GM18499 (cell line): ENCODE data around the gene CLCN6.
A peak's percentile ranks its signal among the peaks of the same experiment; 100 is the strongest.
"Not testable (repeated sequence)": the region's sequence is repeated elsewhere in the genome, so short reads cannot be mapped to it uniquely, and the experiment has no call there.

ENCODE experiments used
- ATAC-seq: cut with Tn5 transposase; IDR thresholded peaks from one replicate; pipeline ENCODE4 v1.9.1; 2021; ENCODE audit warnings: moderate number of reproducible peaks; ENCODE audit not compliant: insufficient read depth, unreplicated experiment

Gene CLCN6

DNA sequence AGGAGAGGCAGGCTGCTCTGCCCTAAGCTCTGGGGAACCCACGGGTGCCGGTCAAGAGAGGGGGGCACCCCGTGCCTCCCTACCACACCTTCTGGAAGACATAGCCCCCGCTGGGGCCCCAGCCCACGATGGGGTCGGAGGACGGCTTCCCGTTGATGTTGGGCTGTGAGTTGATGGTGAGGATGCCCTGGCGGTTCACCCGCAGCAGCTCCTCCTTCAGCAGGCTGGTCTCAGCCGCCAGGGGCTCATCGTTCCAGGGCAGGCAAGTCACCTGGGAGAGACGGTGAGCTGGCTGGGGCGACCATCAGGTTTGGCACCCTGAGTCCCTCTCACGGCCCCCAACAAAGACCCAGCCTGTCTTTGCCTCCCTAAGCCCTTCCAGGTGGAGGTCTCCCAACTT lies 12.2 kb upstream of the CLCN6 start:
- ATAC-seq = no peak

DNA sequence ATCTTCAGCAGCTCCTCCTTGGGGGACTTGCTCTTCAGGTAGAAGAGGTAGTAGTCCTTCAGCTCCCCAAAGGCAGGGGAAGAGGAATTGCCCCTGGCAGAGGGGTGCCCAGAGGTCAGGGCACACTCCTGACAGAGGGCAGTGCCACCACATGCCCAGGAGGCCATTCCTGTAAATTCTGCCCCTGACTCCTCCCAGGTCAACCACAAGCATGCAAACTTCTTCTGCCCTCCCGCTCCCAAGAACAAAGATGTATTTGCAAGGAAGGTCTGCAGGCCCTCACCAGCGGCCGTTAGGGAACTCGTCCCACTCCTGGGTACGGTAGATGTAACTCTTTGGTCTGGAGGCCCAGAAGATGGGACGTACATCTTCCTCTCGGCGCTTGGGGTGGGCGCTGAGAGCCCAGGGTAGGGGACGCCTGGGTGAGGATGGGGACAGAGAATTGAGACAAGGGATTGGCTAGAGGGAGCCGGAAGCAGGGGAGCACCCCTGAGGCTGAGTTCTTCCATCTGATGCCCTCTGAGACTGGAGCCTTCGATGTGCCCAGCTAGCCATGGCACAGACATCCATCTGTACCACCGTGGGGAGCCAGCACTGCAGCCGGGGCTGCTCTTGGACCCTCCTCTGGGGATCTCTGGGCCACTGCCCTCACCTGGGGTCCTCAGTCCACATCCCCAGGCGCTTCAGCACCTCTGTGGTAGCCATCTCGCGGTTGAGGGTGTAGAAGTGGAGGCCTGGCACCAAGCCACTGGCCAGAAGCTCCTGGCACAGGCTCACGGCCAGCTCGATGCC lies 11.3 kb upstream of the CLCN6 start:
- no peak for ATAC-seq

DNA sequence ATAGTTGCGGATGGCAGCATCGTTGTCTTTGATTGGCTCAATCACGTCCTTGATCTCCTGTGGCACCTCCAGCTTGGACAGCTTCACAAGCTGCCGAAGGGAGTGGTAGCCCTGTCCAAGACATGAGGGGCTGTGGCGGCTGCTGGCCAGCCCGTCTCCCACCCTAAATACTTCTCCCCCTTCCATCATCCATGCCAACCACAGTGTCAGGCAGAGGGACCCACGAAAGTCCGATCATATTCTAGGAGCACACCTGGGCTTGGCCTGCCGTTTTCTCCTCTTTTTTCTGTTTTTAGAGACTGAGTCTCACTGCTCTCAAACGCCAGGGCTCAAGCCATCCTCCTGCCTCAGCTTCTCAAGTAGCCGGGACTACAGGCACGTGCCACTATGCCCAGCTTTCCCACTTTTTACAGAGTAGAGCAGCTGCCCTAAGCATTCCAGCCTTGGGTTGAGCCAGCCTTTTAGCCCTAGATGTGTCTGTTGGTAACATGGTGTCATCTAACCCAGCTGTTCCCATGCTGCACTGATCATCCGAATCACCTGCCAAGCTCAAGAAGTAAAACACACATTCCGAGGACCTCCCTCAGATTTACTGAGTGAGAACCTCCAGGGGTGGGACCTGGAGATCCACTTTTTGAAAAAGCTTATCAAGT lies 10.6 kb upstream of the CLCN6 start:
- no peak for ATAC-seq

DNA sequence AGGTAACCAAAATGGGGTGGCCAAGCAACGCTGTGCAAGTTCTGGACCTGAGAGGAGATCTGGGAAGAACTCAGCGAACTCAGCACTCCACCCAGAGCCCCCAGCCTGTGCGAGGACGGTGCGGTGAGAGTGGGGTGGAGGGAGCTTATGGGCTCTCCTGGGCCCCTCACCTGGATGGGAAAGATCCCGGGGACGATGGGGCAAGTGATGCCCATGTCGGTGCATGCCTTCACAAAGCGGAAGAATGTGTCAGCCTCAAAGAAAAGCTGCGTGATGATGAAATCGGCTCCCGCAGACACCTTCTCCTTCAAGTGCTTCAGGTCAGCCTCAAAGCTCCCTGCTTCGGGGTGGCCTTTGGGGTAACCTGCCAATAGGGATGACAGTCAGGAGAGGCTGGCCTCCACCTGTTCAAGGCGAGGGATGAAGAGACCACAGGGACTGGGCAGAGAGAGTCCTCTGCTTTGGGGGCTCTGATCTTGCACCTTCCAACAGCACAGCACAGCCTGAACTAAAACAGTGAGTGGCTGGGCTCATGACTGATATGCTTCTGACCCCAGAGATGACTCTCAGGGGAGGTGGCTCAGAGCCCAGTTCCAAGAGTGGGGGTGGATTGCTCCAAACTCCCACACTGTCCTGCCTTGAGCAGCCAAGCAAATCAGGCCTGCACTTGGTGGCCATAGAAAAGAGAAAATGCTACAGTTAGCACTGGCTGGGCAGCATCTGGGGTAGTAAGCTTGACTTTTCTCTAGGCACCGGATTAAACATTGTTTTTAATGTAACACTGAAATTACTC lies 9.8 kb upstream of the CLCN6 start:
- ATAC-seq = no peak

DNA sequence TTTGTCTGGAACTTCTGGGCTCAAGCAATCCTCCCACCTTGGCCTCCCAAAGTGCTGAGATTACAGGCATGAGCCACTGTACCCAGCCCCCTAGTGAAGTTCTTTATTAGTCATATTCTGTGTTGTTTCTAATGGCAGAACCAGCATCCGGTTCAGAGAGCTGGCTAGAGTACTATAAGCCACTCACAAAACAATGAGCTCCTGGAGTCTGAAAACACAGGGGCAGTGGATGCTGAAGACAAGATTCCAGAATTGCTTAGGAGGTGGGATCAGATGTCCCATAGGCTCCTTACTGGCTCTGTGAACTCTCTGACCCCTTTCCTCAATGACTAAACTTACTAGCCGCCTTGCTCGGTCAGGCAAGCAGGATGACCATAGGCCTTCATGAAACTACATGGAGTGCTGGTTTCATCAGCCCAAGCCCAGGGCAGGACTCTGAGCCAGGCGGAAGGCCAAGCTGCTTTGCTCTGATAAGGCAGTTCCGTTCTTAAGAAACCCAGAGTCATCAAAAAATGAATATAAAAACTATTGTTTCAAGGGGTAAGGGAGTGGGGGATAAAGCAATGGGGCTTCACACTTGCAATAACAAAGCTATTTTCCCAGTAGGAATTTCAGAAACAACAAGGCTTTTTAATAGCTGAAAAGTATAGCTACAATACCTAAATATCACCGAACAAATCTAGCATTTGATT lies 8.3 kb upstream of the CLCN6 start:
- no peak for ATAC-seq

DNA sequence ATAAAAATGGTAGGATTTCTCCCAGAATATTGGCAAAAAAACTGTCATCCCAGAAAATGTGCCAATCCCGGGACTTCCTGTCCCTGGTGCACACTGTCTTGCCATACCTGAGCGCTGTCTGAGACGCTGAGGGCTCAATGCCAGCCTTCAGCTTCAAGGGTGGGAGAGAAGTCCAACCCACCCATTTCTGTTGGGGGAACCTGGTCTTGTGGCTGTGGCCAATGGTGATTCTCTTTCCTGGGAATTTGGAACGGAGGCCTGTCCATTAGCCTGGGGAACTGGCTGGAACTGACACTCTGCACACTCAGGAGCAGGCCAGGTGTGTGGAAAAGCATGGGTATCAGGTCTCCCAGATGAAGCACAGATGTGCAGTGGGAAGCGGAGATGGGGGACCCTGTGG lies 6.9 kb upstream of the CLCN6 start:
- ATAC-seq = no peak

DNA sequence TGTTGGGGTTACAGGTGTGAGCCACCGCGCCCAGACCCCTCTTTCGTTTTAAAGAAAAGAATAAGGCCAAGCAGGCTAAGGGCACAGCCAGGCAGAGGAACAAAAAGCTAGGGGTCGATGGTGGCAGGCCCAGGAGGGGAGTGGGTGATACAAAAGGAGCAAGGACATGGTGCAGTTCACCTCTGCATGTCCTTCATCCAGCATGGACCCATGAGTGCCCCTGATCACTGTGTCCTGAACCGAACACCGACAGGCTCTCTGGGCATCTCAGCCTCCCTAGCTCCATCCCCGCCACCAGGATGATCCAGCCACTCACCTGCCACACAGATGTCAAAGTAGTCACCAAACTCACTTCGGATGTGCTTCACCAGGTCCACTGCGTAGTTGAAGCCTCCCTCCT lies 6.1 kb upstream of the CLCN6 start:
- ATAC-seq = no peak

DNA sequence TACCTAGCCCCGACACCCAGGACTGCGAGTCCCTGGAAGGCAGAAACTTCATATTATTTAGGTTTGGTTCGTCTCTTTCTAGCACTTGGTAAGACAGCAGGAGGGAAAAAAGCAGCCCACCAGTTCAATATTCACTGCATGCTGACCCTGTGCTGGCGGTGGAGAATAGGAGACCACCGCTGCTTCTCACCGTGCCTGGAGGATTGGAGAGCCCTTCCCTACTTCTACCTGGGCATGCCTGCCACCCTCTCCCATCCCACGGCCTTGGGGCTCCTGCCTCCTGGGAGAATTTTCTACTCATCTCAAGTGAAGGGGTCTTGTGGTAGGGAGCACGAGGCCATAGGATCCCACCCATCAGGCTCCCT lies 5.6 kb upstream of the CLCN6 start:
- no peak for ATAC-seq

DNA sequence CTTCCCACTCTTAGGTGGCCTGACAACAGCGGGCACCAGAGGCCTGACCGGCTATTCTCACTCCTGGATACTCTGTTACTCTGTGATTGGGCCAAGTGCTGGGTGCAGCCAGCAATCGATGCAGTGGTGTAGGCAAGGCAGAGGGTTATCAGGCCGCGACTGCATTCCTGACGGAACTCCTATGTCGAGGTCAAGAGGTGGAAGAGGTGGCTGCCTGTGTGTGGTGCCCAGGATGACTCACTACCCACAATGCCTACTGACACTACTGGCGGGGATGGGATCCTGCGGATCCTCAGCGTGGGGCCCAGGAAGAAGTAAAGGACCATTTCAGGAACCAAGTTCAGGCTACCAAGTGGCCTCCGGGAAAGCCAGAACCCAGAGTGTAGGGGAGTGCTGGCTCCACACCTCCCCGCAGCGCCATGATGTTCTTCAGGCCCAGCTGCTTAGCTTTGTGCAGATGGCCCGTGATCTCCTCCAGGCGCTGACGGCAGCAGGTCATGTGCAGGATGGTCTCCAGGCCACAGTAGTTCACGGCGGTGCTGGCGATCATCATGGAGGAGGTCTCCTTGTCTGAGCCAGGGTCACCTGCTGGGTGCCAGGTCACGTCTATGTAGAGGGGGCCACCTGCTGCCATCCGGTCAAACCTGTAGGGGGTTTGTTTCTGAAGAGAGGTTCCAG lies 5.1 kb upstream of the CLCN6 start:
- ATAC-seq = no peak

DNA sequence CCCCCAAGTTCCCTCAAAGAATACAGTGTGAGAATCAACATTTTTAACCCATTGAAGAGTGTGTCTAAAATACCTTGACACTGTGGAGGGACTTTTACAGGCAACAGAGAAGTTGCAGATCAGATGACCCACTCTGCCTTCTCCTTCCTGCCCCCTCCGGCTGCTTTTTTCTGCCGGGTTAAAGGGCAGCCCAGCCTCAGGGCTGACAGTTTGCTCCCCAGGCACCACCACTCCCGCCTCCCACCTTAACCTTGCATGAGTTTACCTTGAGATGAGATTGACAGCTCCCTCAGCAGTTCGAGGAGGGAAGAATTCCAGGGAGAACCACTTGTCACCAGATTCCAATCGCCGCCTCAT lies 3.4 kb upstream of the CLCN6 start:
- no peak for ATAC-seq

DNA sequence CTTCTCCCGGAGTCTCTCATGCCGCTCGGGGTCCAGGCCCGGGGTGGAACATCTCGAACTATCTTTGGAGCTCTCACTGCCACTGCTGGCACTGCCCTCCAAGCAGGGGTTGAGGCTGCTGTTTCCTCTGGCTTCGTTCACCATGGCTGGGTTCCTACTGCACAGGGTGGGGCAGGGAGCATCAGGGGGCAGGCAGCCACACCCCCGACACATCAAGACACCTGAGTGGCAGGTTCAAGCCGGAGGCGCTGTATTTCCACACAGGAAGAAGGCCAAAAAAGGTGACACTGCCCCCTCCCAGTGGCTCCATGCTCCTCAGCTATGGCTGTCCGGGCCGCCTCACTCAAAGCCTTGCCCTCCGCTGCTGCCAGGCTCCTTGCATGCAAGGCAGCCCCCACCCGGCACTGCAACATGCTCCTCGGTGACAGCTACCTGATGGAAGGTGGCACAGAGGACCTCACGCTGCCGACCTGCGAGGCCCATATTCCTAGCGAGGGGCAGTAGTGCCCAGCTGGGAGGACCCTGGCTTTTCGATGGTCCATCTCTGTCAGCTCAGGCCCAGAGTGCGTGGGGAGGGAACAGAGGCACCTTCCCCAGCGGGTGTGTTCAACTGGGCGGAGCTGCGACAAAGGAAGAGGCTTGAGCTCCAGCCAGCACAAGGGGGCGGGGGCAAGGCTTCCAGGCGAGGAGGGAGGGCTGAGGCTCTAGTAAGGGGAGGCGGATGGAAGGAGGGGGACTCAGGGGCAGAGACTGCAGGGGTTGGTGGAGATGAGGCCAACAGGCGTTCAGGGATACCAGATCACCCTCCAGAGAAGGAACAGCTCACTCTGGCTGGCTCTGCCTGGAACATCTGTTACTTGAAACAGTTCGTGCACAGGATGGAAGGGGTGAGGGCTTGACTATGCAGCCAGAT lies 2.8 kb upstream of the CLCN6 start:
- ATAC-seq = no peak

DNA sequence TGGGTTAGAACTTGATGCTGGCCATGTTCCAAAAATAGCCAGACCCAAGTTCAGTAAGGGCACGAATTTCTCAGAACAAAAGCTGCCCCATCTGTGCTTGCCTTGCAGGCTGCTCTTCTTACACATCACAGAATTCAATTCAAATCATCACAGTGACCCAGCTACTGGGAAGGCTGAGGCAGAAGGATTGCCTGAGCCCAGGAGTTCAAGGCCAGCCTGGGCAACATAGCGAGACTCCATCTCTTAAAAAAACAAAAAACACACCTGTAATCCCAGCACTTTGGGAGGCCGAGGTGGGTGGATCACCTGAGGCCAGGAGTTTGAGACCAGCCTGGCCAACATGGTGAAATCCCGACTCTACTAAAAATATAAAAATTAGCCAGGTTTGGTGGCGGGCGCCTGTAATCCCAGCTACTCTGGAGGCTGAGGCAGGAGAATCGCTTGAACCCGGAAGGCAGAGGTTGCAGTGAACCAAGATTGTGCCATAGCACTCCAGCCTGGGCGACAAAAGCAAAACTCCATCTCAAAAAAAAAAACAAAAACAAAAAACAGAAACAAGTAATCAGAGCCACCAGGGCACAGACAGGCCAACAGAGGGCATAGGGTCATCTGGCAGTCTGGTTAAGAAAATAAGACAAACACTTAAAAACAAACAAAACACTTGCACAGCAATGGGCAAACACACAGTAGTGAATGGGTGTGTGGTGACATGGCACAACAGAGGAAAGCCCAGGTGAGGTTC lies 1.9 kb upstream of the CLCN6 start:
- not testable (repeated sequence) for ATAC-seq

DNA sequence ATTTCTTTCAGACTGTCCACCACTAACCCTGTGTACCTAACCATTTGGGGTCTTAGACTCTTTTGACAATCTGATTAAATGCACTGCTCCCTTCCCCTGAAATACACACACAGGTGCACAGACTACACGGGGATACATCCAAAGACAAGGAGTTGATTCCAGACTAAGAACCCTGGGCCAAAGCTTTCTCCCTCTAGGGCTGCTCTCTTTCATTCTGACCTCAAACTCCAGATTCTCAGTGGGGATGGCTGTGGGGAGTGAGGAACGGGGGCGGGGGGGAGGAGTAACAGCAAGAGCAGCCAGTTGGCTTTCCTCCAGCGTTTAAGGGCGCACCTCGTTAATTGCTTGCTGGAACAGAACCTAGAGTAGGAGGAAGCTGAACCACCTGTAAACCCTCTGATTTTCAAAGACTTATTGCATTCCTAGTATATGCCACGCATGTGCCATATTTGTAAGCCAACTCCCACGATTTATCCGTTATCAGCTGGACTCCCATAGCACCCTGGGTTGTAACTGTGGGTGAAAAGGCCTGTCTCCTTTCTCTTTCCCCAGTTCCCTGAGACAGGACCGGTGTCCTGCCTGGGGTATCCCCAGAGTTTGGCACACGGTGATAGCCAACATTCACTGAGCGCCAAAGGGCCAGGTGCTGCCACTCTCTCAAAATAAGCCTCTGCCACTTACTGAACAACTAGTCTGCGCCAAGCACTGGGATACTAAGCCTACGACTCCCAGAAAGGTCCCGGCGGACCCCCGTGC lies 1.1 kb upstream of the CLCN6 start:
- ATAC-seq = no peak

DNA sequence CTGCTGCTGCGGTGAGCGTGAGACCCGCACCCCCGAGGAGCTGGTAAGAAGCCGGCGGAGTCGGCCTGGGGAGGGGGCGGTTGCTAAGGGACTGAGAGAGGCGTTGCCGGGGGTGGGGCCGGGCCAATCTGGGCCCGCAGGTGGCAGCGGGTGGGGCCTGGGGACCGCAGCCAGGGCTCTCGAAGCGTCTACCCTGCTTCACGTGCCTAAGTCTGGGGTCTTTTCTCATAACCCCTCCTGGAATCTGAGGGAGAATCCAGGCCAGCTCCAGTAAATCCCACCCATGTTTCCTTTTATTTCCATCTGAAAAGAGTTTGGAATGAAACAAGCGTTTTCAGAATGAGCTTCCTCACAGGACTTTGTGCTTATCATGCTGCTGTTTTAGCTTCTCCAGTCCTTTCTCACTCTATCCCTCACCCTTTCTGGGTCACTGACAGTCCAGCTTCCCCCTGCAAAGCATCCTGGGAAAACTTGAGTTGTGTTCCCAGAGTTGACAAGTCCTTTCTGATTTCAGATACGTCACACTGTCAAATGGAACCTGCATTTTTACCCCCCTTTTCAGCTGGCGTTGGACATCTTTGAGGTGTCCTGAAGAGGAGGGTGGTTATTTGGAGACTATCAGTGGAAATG lies 431 bp downstream of the CLCN6 start:
- ATAC-seq = peak; percentile 9

DNA sequence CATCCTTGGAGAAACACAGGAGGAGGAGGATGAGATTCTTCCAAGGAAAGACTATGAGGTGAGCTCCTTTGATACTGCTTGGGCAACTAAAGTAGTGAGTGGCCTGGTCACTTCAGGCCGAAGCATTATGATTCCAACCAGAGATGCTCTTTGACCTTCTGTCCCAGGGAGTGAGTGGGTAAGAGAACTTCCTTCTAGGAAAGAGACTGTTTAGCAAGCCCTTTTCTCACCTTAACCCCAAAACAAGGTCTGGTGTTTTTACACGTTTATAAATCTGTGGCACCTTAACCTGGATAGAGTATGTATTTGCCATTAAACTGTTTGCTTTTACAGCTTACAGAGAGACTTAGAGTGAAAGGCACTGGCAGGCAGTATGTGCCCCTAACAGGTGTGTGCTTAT lies 1.1 kb downstream of the CLCN6 start:
- no peak for ATAC-seq

DNA sequence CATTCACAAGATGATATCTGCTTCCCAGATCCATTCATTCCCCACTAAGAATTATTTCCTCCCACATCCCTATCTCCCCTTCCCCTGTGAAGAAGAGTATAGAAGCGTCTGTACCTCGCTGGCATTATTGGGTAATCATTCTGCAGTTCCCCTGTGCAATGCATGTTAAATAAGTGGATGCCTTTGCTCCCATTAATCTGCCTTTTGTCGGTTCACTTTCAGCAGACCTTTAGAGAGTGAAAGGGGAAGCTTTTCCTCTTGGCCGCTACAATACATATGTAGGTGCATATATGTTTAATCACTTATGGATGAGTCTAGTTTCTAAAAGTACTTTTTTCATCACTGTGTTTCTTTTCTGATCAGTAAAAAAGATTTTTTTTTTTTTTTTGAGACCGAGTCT lies 7.0 kb downstream of the CLCN6 start:
- no peak for ATAC-seq

DNA sequence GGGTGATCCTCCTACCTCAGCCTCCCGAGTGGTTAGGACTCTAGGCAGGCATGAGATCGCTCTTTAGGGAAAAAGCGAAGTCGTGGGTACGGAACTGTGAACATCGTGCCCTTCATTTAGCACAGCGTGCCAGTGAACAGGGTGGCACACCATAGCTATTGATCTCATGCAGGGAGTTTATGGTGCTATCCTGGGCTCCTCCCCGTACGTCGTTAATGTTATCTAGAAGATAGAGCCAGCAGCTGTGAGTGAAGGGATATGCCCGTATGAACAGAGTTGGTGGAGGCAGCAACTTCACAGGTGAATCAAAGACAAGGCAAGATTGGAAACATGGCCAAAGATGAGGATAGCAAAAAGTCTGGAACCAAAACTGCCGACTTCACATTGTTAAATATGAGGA lies 11.2 kb downstream of the CLCN6 start:
- no peak for ATAC-seq

DNA sequence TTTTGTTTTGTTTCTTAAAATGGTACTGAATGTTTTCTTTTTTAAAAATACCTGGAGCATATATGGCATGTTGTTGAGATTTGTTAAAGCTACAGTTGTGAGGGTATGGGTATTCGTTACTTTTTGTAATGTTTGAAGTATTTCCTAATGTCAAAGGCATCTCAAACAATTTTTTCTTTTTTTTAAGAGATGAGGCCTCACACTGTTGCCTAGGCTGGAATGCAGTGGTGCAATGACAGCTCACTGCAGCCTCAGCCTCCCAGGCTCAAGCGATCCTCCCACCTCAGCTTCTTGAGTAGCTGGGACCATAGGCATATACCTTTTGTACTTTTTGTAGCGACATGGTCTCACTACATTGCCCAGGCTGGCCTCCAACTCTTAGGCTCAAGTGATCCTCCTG lies 16.1 kb downstream of the CLCN6 start:
- ATAC-seq = no peak
